Left cardiac atrium (tissue), 4 donors: ENCODE measurements around the gene CPA5. TPM values are rescaled to one million over a fixed set of nuclear protein-coding genes. Genes with fewer than 3 reads are reported as not detected.

Experiments used
- ATAC-seq, 2 donors: fragments of 200-7000 bp; cut with Tn5 transposase; one replicate each; pipeline ENCODE4 v1.9.1; 2020; ENCODE audit warnings: mild to moderate bottlenecking in 2 of 2, moderate library complexity in 2 of 2
- DNase-seq: peaks from one replicate; pipeline ENCODE4 v3.0.0-alpha.2; 2020
- intact Hi-C, 2 donors: fragments of 100-400 bp; cut with DNase I; formaldehyde crosslinking; loops; one replicate each; pipeline versions ENCODE4 v1.14.1 to v1.15.1; 2022 to 2023
- total RNA-seq, 2 donors: library from RNA; stranded (reverse); fragmentation: NEBNext Ultra II Directional; extraction: Animal tissue kit (Norgen Biotek cat#: 25700); gene quantifications; one replicate each; pipeline ENCODE4 v1.2.1, GENCODE V29; 2021
- donor health status: DM: no; HTN: yes; CAD: no.
- donor health status: DM: no; HTN: yes; CAD: no; lungs with severe emphysema.
- donor health status: DM: yes; HTN: yes; CAD: no.
- donor health status: Dilated cardiomyopathy.

Gene CPA5
- total RNA-seq, 2 donors from 2014 or later: not detected

GRCh38 chr7:130415006-130415405, 70.4 kb downstream of the CPA5 start:
- DNase-seq (no peak), ATAC-seq (no peak)
- intact Hi-C loops: no loop called here

- DNase-seq (no peak), ATAC-seq (no peak)
Measured at GRCh38 chr7:130417213-130417612, 72.6 kb downstream of the CPA5 start.

DNA sequence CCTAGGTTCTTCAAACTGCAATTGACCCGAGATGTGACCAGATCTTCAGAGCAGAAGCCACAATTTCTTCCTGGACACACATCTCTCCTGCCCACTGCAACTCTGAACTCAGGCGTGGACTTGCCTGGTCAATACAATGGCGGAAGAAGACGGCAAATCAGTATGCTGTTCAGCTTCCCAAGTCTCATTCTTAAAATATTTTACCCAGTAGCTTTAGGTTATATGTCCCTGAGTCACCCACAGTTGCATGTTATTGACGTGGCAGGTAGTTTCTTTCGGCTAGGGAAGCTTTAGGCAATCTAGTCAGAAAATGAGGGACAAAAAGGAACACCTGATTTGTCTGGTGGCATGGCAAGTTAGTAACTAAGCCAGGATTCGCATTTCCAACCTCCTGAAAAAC, 73.7 kb downstream of the CPA5 start:
- DNase-seq: no peak
- intact Hi-C loops: no loop called here
- ATAC-seq: no peak

More at GRCh38 chr7:130417213-130417612, 72.6 kb downstream of the CPA5 start:
- intact Hi-C loops: no loop called here

Other genes starting within 250 kb of the CPA5 start
- 10 to 100 TPM in 1 of 2 donors, 1 to 10 TPM in 1; 9.4 to 11.2 TPM for gene TMEM209, start 139.4 kb upstream of the CPA5 start, total RNA-seq
- not detected for gene SSMEM1, start 137.0 kb upstream of the CPA5 start, total RNA-seq
- under 1 TPM in 1 of 2 donors, not detected in 1; 0.38 TPM for gene CPA2, start 78.0 kb upstream of the CPA5 start, total RNA-seq
- gene CPA4, start 51.7 kb upstream of the CPA5 start, total RNA-seq: 1 to 10 TPM; 3.5 to 3.8 TPM
- gene CPA1, start 35.7 kb downstream of the CPA5 start, total RNA-seq: under 1 TPM; 0.29 TPM
- 1 to 10 TPM; 6.2 to 7.0 TPM for gene CEP41, start 96.2 kb downstream of the CPA5 start, total RNA-seq
- gene MEST, start 147.3 kb downstream of the CPA5 start, total RNA-seq: 10 to 100 TPM; 68.0 to 96.5 TPM